Measurements from ENCODE around the gene PCDHGC3. TPM values are rescaled to one million over a fixed set of nuclear protein-coding genes. Genes with fewer than 3 reads are reported as not detected.
A peak's percentile ranks its signal among the peaks of the same experiment; 100 is the strongest.

The PCDHGC3 gene
- total RNA-seq, 4 donors from 2014 or later, result 30.0 to 73.4 (median 60.4) TPM

- no peak for DNase-seq (ENCODE audit: low spot score in 2 of 2)
- peaks cover 61% of the 10 kb centered on the region for H3K4me1 ChIP-seq
- no peaks in the 10 kb centered on the region for H3K27me3 ChIP-seq
- H3K36me3 ChIP-seq, result peaks cover 36% of the 10 kb centered on the region
- no peaks in the 10 kb centered on the region for H3K9me3 ChIP-seq
- H3K4me3 ChIP-seq, result no peak overlapping the region
- H3K27ac ChIP-seq, result peak overlapping the region; percentile 93
- 87% methylated on average over 3 of the region's 3 CpGs for whole genome bisulfite sequencing
- TF ChIP-seq CTCF (IDR thresholded peaks at IDR 0.05) (no peak), EP300 (IDR thresholded peaks at IDR 0.05) (no peak), POLR2AphosphoS5 (IDR thresholded peaks at IDR 0.05) (no peak), POLR2A (IDR thresholded peaks at IDR 0.05) (no peak)
Observed at GRCh38 chr5:141515141-141515540, 39.4 kb downstream of the PCDHGC3 start.

- Histone ChIP-seq H3K27me3 (no peaks in the 10 kb centered on the region), H3K4me1 (peaks cover 71% of the 10 kb centered on the region), H3K27ac (peak overlapping the region; percentile 93), H3K36me3 (peaks cover 30% of the 10 kb centered on the region), H3K9me3 (no peaks in the 10 kb centered on the region), H3K4me3 (no peak overlapping the region)
- DNase-seq (ENCODE audit: low spot score in 2 of 2), result no peak
- no peak for TF ChIP-seq POLR2AphosphoS5 (IDR thresholded peaks at IDR 0.05)
- no peak for TF ChIP-seq POLR2A (IDR thresholded peaks at IDR 0.05)
- TF ChIP-seq EP300 (IDR thresholded peaks at IDR 0.05), result no peak
- TF ChIP-seq CTCF (IDR thresholded peaks at IDR 0.05), result no peak
- 79% methylated on average over 4 of the region's 4 CpGs for WGBS
Observed at GRCh38 chr5:141515946-141516671, 40.3 kb downstream of the PCDHGC3 start.

GRCh38 chr5:141516672-141517025, 40.9 kb downstream of the PCDHGC3 start:
- Histone ChIP-seq H3K36me3 (peaks cover 26% of the 10 kb centered on the region), H3K27ac (peak overlapping the region; percentile 93)

GRCh38 chr5:141517312-141517711, 41.5 kb downstream of the PCDHGC3 start:
- Histone ChIP-seq H3K4me3 (no peak overlapping the region), H3K27me3 (no peaks in the 10 kb centered on the region), H3K36me3 (peaks cover 26% of the 10 kb centered on the region), H3K9me3 (no peaks in the 10 kb centered on the region), H3K27ac (peak overlapping the region; percentile 93), H3K4me1 (peaks cover 79% of the 10 kb centered on the region)
- DNase-seq (ENCODE audit: low spot score in 2 of 2), result no peak
- no peak for TF ChIP-seq POLR2A (IDR thresholded peaks at IDR 0.05)
- 88% methylated on average over 8 of the region's 8 CpGs for WGBS

More at GRCh38 chr5:141516672-141517025, 40.9 kb downstream of the PCDHGC3 start:
- H3K27me3 ChIP-seq, result no peaks in the 10 kb centered on the region
- no peaks in the 10 kb centered on the region for H3K9me3 ChIP-seq
- no peak overlapping the region for H3K4me3 ChIP-seq
- no peak for DNase-seq (ENCODE audit: low spot score in 2 of 2)
- TF ChIP-seq CTCF (IDR thresholded peaks at IDR 0.05) (no peak), POLR2AphosphoS5 (IDR thresholded peaks at IDR 0.05) (no peak), POLR2A (IDR thresholded peaks at IDR 0.05) (no peak), EP300 (IDR thresholded peaks at IDR 0.05) (no peak)
- H3K4me1 ChIP-seq, result peaks cover 77% of the 10 kb centered on the region
- WGBS, result 76% methylated on average over 8 of the region's 8 CpGs

GRCh38 chr5:141517880-141518617, 42.3 kb downstream of the PCDHGC3 start:
- 86% methylated on average over 11 of the region's 11 CpGs for WGBS
- Histone ChIP-seq H3K4me1 (peaks cover 79% of the 10 kb centered on the region), H3K36me3 (peaks cover 27% of the 10 kb centered on the region), H3K27me3 (no peaks in the 10 kb centered on the region), H3K4me3 (no peak overlapping the region), H3K27ac (no peak overlapping the region), H3K9me3 (no peaks in the 10 kb centered on the region)
- no peak for TF ChIP-seq POLR2AphosphoS5 (IDR thresholded peaks at IDR 0.05)
- no peak for TF ChIP-seq CTCF (IDR thresholded peaks at IDR 0.05)
- no peak for TF ChIP-seq EP300 (IDR thresholded peaks at IDR 0.05)
- no peak for TF ChIP-seq POLR2A (IDR thresholded peaks at IDR 0.05)
- no peak for DNase-seq (ENCODE audit: low spot score in 2 of 2)
